Pons (tissue), 1 donor: ENCODE results near the gene PPP4R3A.
"Not testable (repeated sequence)": the region's sequence is repeated elsewhere in the genome, so short reads cannot be mapped to it uniquely, and the experiment has no call there.

Source experiments
- DNase-seq: peaks from one replicate; pipeline ENCODE4 v3.0.0-alpha.2; 2016; ENCODE audit warnings: low spot score

The PPP4R3A gene

GRCh38 chr14:91438845-91439244 lies 71.3 kb downstream of the PPP4R3A start:
- DNase-seq = no peak

- DNase-seq = not testable (repeated sequence)
Observed at GRCh38 chr14:91436266-91436665, 73.8 kb downstream of the PPP4R3A start.

GRCh38 chr14:91429385-91429784 lies 80.7 kb downstream of the PPP4R3A start:
- no peak for DNase-seq

GRCh38 chr14:91428931-91429330 lies 81.2 kb downstream of the PPP4R3A start:
- not testable (repeated sequence) for DNase-seq

- not testable (repeated sequence) for DNase-seq
Observed at GRCh38 chr14:91425531-91425944, 84.6 kb downstream of the PPP4R3A start.

GRCh38 chr14:91424813-91425530 lies 85.1 kb downstream of the PPP4R3A start:
- no peak for DNase-seq

GRCh38 chr14:91420686-91421085 lies 89.4 kb downstream of the PPP4R3A start:
- no peak for DNase-seq

GRCh38 chr14:91419451-91419850 lies 90.7 kb downstream of the PPP4R3A start:
- DNase-seq = no peak

GRCh38 chr14:91419044-91419397 lies 91.1 kb downstream of the PPP4R3A start:
- DNase-seq = no peak

GRCh38 chr14:91418387-91419043 lies 91.6 kb downstream of the PPP4R3A start:
- DNase-seq = peak; percentile 47

GRCh38 chr14:91417983-91418386 lies 92.1 kb downstream of the PPP4R3A start:
- DNase-seq = no peak

GRCh38 chr14:91417120-91417982 lies 92.8 kb downstream of the PPP4R3A start, which contains the start of gene CCDC88C:
Gene CCDC88C (minus strand): TSS chr14:91417820. CDS start chr14:91417690, 130 bp downstream.
- DNase-seq = peak; percentile 43

GRCh38 chr14:91416744-91417119 lies 93.4 kb downstream of the PPP4R3A start:
- no peak for DNase-seq

GRCh38 chr14:91415794-91416743 lies 94.0 kb downstream of the PPP4R3A start:
- DNase-seq = no peak

- no peak for DNase-seq
Observed at GRCh38 chr14:91414475-91414833, 95.7 kb downstream of the PPP4R3A start.

GRCh38 chr14:91413547-91414474 lies 96.3 kb downstream of the PPP4R3A start:
- no peak for DNase-seq

GRCh38 chr14:91412939-91413338 lies 97.2 kb downstream of the PPP4R3A start:
- no peak for DNase-seq

GRCh38 chr14:91410771-91411536 lies 99.2 kb downstream of the PPP4R3A start:
- no peak for DNase-seq

- no peak for DNase-seq
Observed at GRCh38 chr14:91409928-91410718, 100.0 kb downstream of the PPP4R3A start.
